Upper lobe of left lung (tissue), 6 donors: ENCODE data around the gene NCCRP1. TPM values are rescaled to one million over a fixed set of nuclear protein-coding genes. Genes with fewer than 3 reads are reported as not detected.
A peak's percentile ranks its signal among the peaks of the same experiment; 100 is the strongest.

Experiments used
- ATAC-seq, 2 donors: fragments of 200-7000 bp; cut with Tn5 transposase; one replicate each; pipeline ENCODE4 v1.9.1; 2022; ENCODE audit warnings: mild to moderate bottlenecking in 2 of 2, moderate library complexity in 2 of 2; ENCODE audit not compliant: low FRiP score in 2 of 2
- DNase-seq, 2 donors: peaks; one replicate each; pipeline ENCODE4 v3.0.0-alpha.2; 2019 to 2020
- H3K27ac ChIP-seq, 4 donors: fragments of 200-600 bp; sonication (generic); one replicate each; pipeline ENCODE4 v1.5.1; 2016 to 2019
- H3K27me3 ChIP-seq, 4 donors: fragments of 200-600 bp; sonication (generic); one replicate each; pipeline ENCODE4 v1.5.1; 2017 to 2019
- H3K36me3 ChIP-seq, 4 donors: fragments of 200-600 bp; sonication (generic); one replicate each; pipeline ENCODE4 v1.5.1; 2016 to 2019
- H3K4me1 ChIP-seq, 4 donors: fragments of 200-600 bp; sonication (generic); one replicate each; pipeline ENCODE4 v1.5.1; 2018 to 2019
- H3K4me3 ChIP-seq, 4 donors: fragments of 200-600 bp; sonication (generic); one replicate each; pipeline ENCODE4 v1.5.1; 2017 to 2019; ENCODE audit warnings: mild to moderate bottlenecking in 2 of 4, moderate library complexity in 1 of 4
- H3K9me3 ChIP-seq, 4 donors: fragments of 200-600 bp; sonication (generic); one replicate each; pipeline ENCODE4 v1.5.1; 2018 to 2019
- CTCF ChIP-seq, 6 experiments: fragments of 450-650 bp in 4 of 6; fragments of 200-600 bp in 2 of 6; sonication (generic) in 2 of 6; IDR thresholded peaks; one replicate each; pipeline ENCODE4 v1.5.1; 2016 to 2019; ENCODE audit warnings: antibody characterized with exemption in 6 of 6
- EP300 ChIP-seq, 4 donors: sonication (generic); formaldehyde crosslinking; IDR thresholded peaks; one replicate each; pipeline ENCODE4 v1.5.1; 2017; ENCODE audit warnings: antibody characterized with exemption in 4 of 4, control low read depth in 2 of 4
- POLR2A ChIP-seq, 4 donors: fragments of 450-650 bp; IDR thresholded peaks; one replicate each; pipeline ENCODE4 v1.5.1; 2016 to 2017; ENCODE audit warnings: antibody characterized with exemption in 4 of 4, mild to moderate bottlenecking in 2 of 4
- POLR2AphosphoS5 ChIP-seq, 2 donors: sonication (generic); formaldehyde crosslinking; IDR thresholded peaks; one replicate each; pipeline ENCODE4 v1.5.1; 2017; ENCODE audit warnings: antibody characterized with exemption in 2 of 2
- WGBS, 2 donors: methylation state at CpG; one replicate each; pipeline ENCODE4 v1.1.5; 2017 to 2018; 5-methylcytosine and 5-hydroxymethylcytosine counted together
- total RNA-seq, 6 donors: library from RNA; depleted of rRNA in 4 of 6; stranded (reverse); fragments of >200 nt in 4 of 6; gene quantifications; one replicate each; pipeline versions ENCODE4 v1.1.0 to v1.2.1, GENCODE V29; 2016 to 2021
- donor health status: DM: no; HTN: no; CAD: no; lungs with moderate emphysema.
- donor health status: DM: no; HTN: yes; CAD: no; lungs with severe emphysema.

The NCCRP1 gene
- total RNA-seq, 6 donors from 2014 or later, result 0.47 TPM; not detected in 5

- no peak for TF ChIP-seq EP300 (IDR thresholded peaks at IDR 0.05)
- no peak for TF ChIP-seq POLR2A (IDR thresholded peaks at IDR 0.05)
- TF ChIP-seq POLR2AphosphoS5 (IDR thresholded peaks at IDR 0.05), result no peak
- no peak for TF ChIP-seq CTCF (IDR thresholded peaks at IDR 0.05)
- WGBS, 2 donors, result 71 to 82% methylated on average over 12 to 17 of the region's 17 CpGs
- ATAC-seq, result no peak
- H3K4me3 ChIP-seq, result no peak overlapping the region
- peak overlapping the region in 3 of 4 donors; percentile 35 to 89 (median 86) for H3K27ac ChIP-seq
- DNase-seq, result peak in 1 of 2 donors; percentile 75
- peaks cover 10 to 63% (median 61%) of the 10 kb centered on the region in 4 donors for H3K36me3 ChIP-seq
- H3K9me3 ChIP-seq, result no peaks in the 10 kb centered on the region
- peaks cover 30 to 51% (median 40%) of the 10 kb centered on the region in 4 donors for H3K4me1 ChIP-seq
- H3K27me3 ChIP-seq, result no peaks in the 10 kb centered on the region
Observed at GRCh38 chr19:39170386-39171231, 26.2 kb upstream of the NCCRP1 start.

- Histone ChIP-seq H3K9me3 (no peaks in the 10 kb centered on the region), H3K4me1 (peaks cover 19 to 39% (median 29%) of the 10 kb centered on the region in 4 donors), H3K4me3 (no peak overlapping the region), H3K27ac (peak overlapping the region in 2 of 4 donors; percentile 31 to 86), H3K27me3 (no peaks in the 10 kb centered on the region), H3K36me3 (peaks cover 10 to 75% (median 73%) of the 10 kb centered on the region in 4 donors)
- ATAC-seq, result no peak
- no peak for TF ChIP-seq EP300 (IDR thresholded peaks at IDR 0.05)
- TF ChIP-seq POLR2AphosphoS5 (IDR thresholded peaks at IDR 0.05), result no peak
- WGBS, 2 donors, result 77 to 83% methylated on average over 16 to 26 of the region's 27 CpGs
- no peak for DNase-seq
Observed at GRCh38 chr19:39171479-39172465, 25.0 kb upstream of the NCCRP1 start.

GRCh38 chr19:39172700-39173501 is 23.9 kb upstream of the NCCRP1 start:
- Histone ChIP-seq H3K27me3 (no peaks in the 10 kb centered on the region), H3K4me3 (no peak overlapping the region), H3K4me1 (peaks cover 9 to 28% (median 22%) of the 10 kb centered on the region in 4 donors), H3K36me3 (peaks cover 14 to 86% (median 84%) of the 10 kb centered on the region in 4 donors), H3K27ac (peak overlapping the region in 1 of 4 donors; percentile 31), H3K9me3 (no peaks in the 10 kb centered on the region)
- no peak for ATAC-seq
- DNase-seq, result peak in 1 of 2 donors; percentile 81
- 95 to 96% methylated on average over 29 to 32 of the region's 45 CpGs for WGBS, 2 donors
- no peak for TF ChIP-seq POLR2AphosphoS5 (IDR thresholded peaks at IDR 0.05)
- no peak for TF ChIP-seq CTCF (IDR thresholded peaks at IDR 0.05)
- no peak for TF ChIP-seq POLR2A (IDR thresholded peaks at IDR 0.05)

GRCh38 chr19:39173502-39173991 is 23.2 kb upstream of the NCCRP1 start:
- H3K27ac ChIP-seq, result no peak overlapping the region
- H3K4me3 ChIP-seq, result no peak overlapping the region
- WGBS, 2 donors, result 90 to 100% methylated on average over 11 to 24 of the region's 25 CpGs
- TF ChIP-seq EP300 (IDR thresholded peaks at IDR 0.05) (no peak), POLR2AphosphoS5 (IDR thresholded peaks at IDR 0.05) (no peak), CTCF (IDR thresholded peaks at IDR 0.05) (no peak), POLR2A (IDR thresholded peaks at IDR 0.05) (no peak)
- no peaks in the 10 kb centered on the region for H3K9me3 ChIP-seq
- no peaks in the 10 kb centered on the region for H3K27me3 ChIP-seq
- H3K4me1 ChIP-seq, result peaks cover 6 to 21% (median 17%) of the 10 kb centered on the region in 4 donors
- ATAC-seq, result no peak
- DNase-seq, result peak in 1 of 2 donors; percentile 78
- peaks cover 18 to 93% (median 91%) of the 10 kb centered on the region in 4 donors for H3K36me3 ChIP-seq
